ENCODE data around the gene CSRNP2. TPM values are rescaled to one million over a fixed set of nuclear protein-coding genes. Genes with fewer than 3 reads are reported as not detected.

The CSRNP2 gene
- total RNA-seq, 1 donor from 2014 or later, result 49.0 TPM

- TF ChIP-seq CTCF (IDR thresholded peaks at IDR 0.05), result no peak
- Mint-ChIP-seq H3K4me3 (ENCODE audit: unreplicated experiment) (no peak overlapping the region), H3K27ac (ENCODE audit: unreplicated experiment) (no peak overlapping the region), H3K9me3 (ENCODE audit: unreplicated experiment) (no peaks in the 10 kb centered on the region), H3K27me3 (ENCODE audit: unreplicated experiment) (no peaks in the 10 kb centered on the region), H3K36me3 (ENCODE audit: unreplicated experiment) (no peaks in the 10 kb centered on the region), H3K4me1 (ENCODE audit: unreplicated experiment) (peaks cover 11% of the 10 kb centered on the region)
- DNase-seq (ENCODE audit: extremely low spot score, unreplicated experiment), result no peak
Observed at GRCh38 chr12:51033048-51033447, 50.3 kb downstream of the CSRNP2 start.

- H3K27me3 Mint-ChIP-seq (ENCODE audit: unreplicated experiment), result no peaks in the 10 kb centered on the region
- no peak for DNase-seq (ENCODE audit: extremely low spot score, unreplicated experiment)
- H3K27ac Mint-ChIP-seq (ENCODE audit: unreplicated experiment), result no peak overlapping the region
- peaks cover 31% of the 10 kb centered on the region for H3K4me1 Mint-ChIP-seq (ENCODE audit: unreplicated experiment)
- TF ChIP-seq CTCF (IDR thresholded peaks at IDR 0.05), result no peak
- H3K4me3 Mint-ChIP-seq (ENCODE audit: unreplicated experiment), result no peak overlapping the region
- no peaks in the 10 kb centered on the region for H3K36me3 Mint-ChIP-seq (ENCODE audit: unreplicated experiment)
- no peaks in the 10 kb centered on the region for H3K9me3 Mint-ChIP-seq (ENCODE audit: unreplicated experiment)
Observed at GRCh38 chr12:51028813-51029150, 54.6 kb downstream of the CSRNP2 start.

GRCh38 chr12:51028126-51028812, 55.1 kb downstream of the CSRNP2 start:
- peak; percentile 42 for TF ChIP-seq CTCF (IDR thresholded peaks at IDR 0.05)
- no peaks in the 10 kb centered on the region for H3K9me3 Mint-ChIP-seq (ENCODE audit: unreplicated experiment)
- no peaks in the 10 kb centered on the region for H3K36me3 Mint-ChIP-seq (ENCODE audit: unreplicated experiment)
- peaks cover 36% of the 10 kb centered on the region for H3K4me1 Mint-ChIP-seq (ENCODE audit: unreplicated experiment)
- no peak for DNase-seq (ENCODE audit: extremely low spot score, unreplicated experiment)
- H3K27me3 Mint-ChIP-seq (ENCODE audit: unreplicated experiment), result no peaks in the 10 kb centered on the region
- no peak overlapping the region for H3K27ac Mint-ChIP-seq (ENCODE audit: unreplicated experiment)
- H3K4me3 Mint-ChIP-seq (ENCODE audit: unreplicated experiment), result no peak overlapping the region

- H3K4me3 Mint-ChIP-seq (ENCODE audit: unreplicated experiment), result peak overlapping the region; percentile 26
- H3K27ac Mint-ChIP-seq (ENCODE audit: unreplicated experiment), result no peak overlapping the region
- H3K36me3 Mint-ChIP-seq (ENCODE audit: unreplicated experiment), result no peaks in the 10 kb centered on the region
- H3K4me1 Mint-ChIP-seq (ENCODE audit: unreplicated experiment), result peaks cover 41% of the 10 kb centered on the region
- no peak for DNase-seq (ENCODE audit: extremely low spot score, unreplicated experiment)
- TF ChIP-seq CTCF (IDR thresholded peaks at IDR 0.05), result no peak
- H3K9me3 Mint-ChIP-seq (ENCODE audit: unreplicated experiment), result no peaks in the 10 kb centered on the region
- H3K27me3 Mint-ChIP-seq (ENCODE audit: unreplicated experiment), result no peaks in the 10 kb centered on the region
Observed at GRCh38 chr12:51027342-51027835, 56.0 kb downstream of the CSRNP2 start.

DNA sequence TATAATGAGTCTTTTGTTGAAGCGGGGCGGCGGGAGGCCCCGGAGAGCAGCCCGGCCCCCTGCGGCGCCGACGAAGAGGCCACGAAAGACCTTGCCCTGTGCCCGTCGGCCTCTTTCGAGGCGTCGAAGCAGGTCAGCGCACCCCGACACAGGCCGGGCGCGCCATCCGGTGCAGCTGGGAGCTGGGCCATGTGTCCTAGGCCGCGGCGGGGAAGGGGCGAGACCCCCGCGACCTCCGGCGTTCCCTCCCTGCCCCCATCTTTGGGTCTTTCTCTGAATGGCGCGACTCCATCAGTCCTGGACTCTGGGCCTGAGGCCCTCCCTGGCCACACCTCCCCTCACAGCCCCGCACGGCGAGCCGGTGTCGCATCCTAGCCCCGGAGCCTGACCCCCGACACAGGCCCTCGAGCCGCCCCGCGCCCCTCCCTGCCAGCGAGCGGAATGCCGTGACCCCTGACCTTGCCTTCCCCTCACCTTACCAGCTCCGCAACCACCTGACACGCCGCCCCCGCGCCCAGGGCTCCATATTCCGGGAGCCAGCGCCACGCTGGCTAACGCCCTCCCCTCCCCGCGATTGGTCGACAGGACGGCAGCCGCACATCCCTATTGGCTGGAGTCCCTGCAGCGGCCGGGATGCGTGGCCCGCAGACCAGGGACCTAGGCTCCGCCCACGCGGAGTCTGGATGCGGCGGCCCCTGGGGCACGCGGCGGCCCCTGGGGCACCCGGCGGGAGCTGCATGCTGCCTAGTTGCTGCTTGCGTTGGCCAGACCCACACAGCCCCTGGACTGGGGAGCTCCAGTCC, 57.4 kb downstream of the CSRNP2 start, which contains the start of gene SLC11A2:
SLC11A2 (minus strand) TSS at position 549 of the 803 bp plus-strand sequence. CDS start 15,656 bp downstream, outside the sequence.
- no peaks in the 10 kb centered on the region for H3K9me3 Mint-ChIP-seq (ENCODE audit: unreplicated experiment)
- peak within 1 kb of the TSS; percentile 97 for H3K4me3 Mint-ChIP-seq (ENCODE audit: unreplicated experiment)

More for the DNA sequence above, 57.4 kb downstream of the CSRNP2 start, which contains the start of gene SLC11A2:
- peak within 1 kb of the TSS; percentile 96 for H3K27ac Mint-ChIP-seq (ENCODE audit: unreplicated experiment)
- peaks cover 47% of the 10 kb centered on the region for H3K4me1 Mint-ChIP-seq (ENCODE audit: unreplicated experiment)
- no peaks in the 10 kb centered on the region for H3K27me3 Mint-ChIP-seq (ENCODE audit: unreplicated experiment)
- H3K36me3 Mint-ChIP-seq (ENCODE audit: unreplicated experiment), result peaks cover 1% of the 10 kb centered on the region
- peak; percentile 96 for DNase-seq (ENCODE audit: extremely low spot score, unreplicated experiment)
- TF ChIP-seq CTCF (IDR thresholded peaks at IDR 0.05), result no peak

Data from osteocyte (in vitro differentiated cells).